Smooth muscle cell (in vitro differentiated cells): ENCODE results near the gene SLC25A24. TPM values are rescaled to one million over a fixed set of nuclear protein-coding genes. Genes with fewer than 3 reads are reported as not detected.
A peak's percentile ranks its signal among the peaks of the same experiment; 100 is the strongest.
"Not testable (repeated sequence)": the region's sequence is repeated elsewhere in the genome, so short reads cannot be mapped to it uniquely, and the experiment has no call there.

Experiments
- DNase-seq: peaks from one replicate; lab custom pipeline; 2025; ENCODE audit not compliant: unreplicated experiment; lab: John Stamatoyannopoulos, UW
- H2AFZ ChIP-seq: fragments of 200-600 bp; sonication (generic); 2 replicates; pipeline ENCODE4 v1.6.0; 2016; ENCODE audit warnings: antibody characterized with exemption, low read depth, mild to moderate bottlenecking
- H3F3A ChIP-seq: fragments of 200-600 bp; sonication (generic); 2 replicates; pipeline ENCODE4 v1.6.0; 2017; ENCODE audit warnings: antibody characterized with exemption, low read depth
- H3K27ac ChIP-seq: fragments of 200-600 bp; sonication (generic); 2 replicates; pipeline ENCODE4 v1.5.1; 2016; ENCODE audit warnings: low read depth, mild to moderate bottlenecking
- H3K27me3 ChIP-seq: fragments of 200-600 bp; sonication (generic); 2 replicates; pipeline ENCODE4 v1.6.1; 2016; ENCODE audit warnings: low read depth, mild to moderate bottlenecking
- H3K36me3 ChIP-seq: fragments of 200-600 bp; sonication (generic); 2 replicates; pipeline ENCODE4 v1.5.1; 2016; ENCODE audit warnings: low read depth
- H3K4me1 ChIP-seq: fragments of 200-600 bp; sonication (generic); 2 replicates; pipeline ENCODE4 v1.5.1; 2016; ENCODE audit warnings: low read depth
- H3K4me2 ChIP-seq: fragments of 200-600 bp; sonication (generic); 2 replicates; pipeline ENCODE4 v1.6.0; 2016; ENCODE audit warnings: mild to moderate bottlenecking
- H3K4me3 ChIP-seq: fragments of 200-600 bp; sonication (generic); 2 replicates; pipeline ENCODE4 v1.5.1; 2016; ENCODE audit warnings: mild to moderate bottlenecking
- H3K79me2 ChIP-seq: fragments of 200-600 bp; sonication (generic); 2 replicates; pipeline ENCODE4 v1.6.0; 2016; ENCODE audit warnings: low read depth, mild to moderate bottlenecking
- H3K9ac ChIP-seq: fragments of 200-600 bp; sonication (generic); 2 replicates; pipeline ENCODE4 v1.6.0; 2016; ENCODE audit warnings: low read depth
- H3K9me3 ChIP-seq: fragments of 200-600 bp; sonication (generic); replicated peaks from 2 replicates; pipeline ENCODE4 v1.5.1; 2016; ENCODE audit warnings: low read depth
- H4K20me1 ChIP-seq: fragments of 200-600 bp; sonication (generic); 2 replicates; pipeline ENCODE4 v1.6.0; 2016; ENCODE audit warnings: low read depth
- WGBS: methylation state at CpG from one replicate; pipeline ENCODE4 v1.1.7; 2016; ENCODE audit warnings: low lambda C conversion rate; 5-methylcytosine and 5-hydroxymethylcytosine counted together
- polyA plus RNA-seq: library from polyadenylated mRNA; unstranded; fragments of >200 nt; fragmentation: Nextera tagmentation; extraction: Ambion mirVana; gene quantifications from 2 replicates; pipeline ENCODE4 v1.2.1, GENCODE V29; 2016
- total RNA-seq: library from RNA; depleted of rRNA; stranded (reverse); fragments of >200 nt; gene quantifications from 2 replicates; pipeline ENCODE4 v1.2.3, GENCODE V29; 2014
- TF ChIP-seq, protein P1 (sequence below): fragments of 200-600 bp; sonication (generic); IDR thresholded peaks from 2 replicates; pipeline ENCODE4 v1.5.1; 2017; ENCODE audit warnings: borderline replicate concordance, mild to moderate bottlenecking, antibody characterized with exemption; ENCODE audit not compliant: insufficient read depth, poor library complexity, severe bottlenecking

The SLC25A24 gene
- total and polyA plus RNA-seq, 2 experiments from 2014 or later, result 30.8 to 69.9 TPM

DNA sequence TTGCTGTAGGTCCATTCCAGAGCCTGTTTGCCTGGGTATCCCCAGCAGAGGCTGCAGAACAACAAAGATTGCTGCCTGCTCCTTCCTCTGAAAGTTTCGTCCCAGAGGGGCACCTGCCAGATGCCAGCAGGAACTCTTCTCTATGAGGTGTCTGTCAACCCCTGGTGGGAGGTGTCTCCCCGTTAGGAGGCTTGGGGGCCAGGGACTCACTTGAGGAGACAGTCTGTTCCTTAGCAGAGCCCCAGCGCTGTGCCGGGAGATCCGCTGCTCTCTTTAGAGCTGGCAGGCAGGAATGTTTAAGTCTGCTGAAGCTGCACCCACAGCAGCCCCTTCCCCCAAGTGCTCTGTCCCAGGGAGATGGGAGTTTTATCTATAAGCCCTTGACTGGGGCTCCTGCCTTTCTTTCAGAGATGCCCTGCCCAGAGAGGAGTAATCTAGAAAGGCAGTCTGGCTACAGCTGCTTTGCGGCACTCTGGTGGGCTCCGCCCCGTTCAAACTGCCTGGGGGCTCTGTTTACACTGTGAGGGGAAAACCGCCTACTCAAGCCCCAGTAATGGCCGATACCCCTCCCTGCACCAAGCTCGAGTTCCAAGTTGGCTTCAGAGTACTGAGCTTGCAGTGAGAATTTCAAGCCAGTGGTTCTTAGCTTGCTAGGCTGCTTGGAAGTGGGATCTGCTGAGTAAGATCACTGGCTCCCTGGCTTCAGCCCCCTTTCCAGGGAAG lies 8.7 kb upstream of the SLC25A24 start:
- H3F3A ChIP-seq, result no peaks in the 10 kb centered on the region
- H3K36me3 ChIP-seq, result no peaks in the 10 kb centered on the region
- no peak for DNase-seq
- no peaks in the 10 kb centered on the region for H3K4me1 ChIP-seq
- no peaks in the 10 kb centered on the region for H4K20me1 ChIP-seq
- H3K9ac ChIP-seq, result no peak overlapping the region
- H3K79me2 ChIP-seq, result no peaks in the 10 kb centered on the region
- peak overlapping the region; percentile 39 for H3K4me2 ChIP-seq
- no peaks in the 10 kb centered on the region for H3K27me3 ChIP-seq
- TF ChIP-seq, protein P1, sequence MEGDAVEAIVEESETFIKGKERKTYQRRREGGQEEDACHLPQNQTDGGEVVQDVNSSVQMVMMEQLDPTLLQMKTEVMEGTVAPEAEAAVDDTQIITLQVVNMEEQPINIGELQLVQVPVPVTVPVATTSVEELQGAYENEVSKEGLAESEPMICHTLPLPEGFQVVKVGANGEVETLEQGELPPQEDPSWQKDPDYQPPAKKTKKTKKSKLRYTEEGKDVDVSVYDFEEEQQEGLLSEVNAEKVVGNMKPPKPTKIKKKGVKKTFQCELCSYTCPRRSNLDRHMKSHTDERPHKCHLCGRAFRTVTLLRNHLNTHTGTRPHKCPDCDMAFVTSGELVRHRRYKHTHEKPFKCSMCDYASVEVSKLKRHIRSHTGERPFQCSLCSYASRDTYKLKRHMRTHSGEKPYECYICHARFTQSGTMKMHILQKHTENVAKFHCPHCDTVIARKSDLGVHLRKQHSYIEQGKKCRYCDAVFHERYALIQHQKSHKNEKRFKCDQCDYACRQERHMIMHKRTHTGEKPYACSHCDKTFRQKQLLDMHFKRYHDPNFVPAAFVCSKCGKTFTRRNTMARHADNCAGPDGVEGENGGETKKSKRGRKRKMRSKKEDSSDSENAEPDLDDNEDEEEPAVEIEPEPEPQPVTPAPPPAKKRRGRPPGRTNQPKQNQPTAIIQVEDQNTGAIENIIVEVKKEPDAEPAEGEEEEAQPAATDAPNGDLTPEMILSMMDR, result no peak
- no peaks in the 10 kb centered on the region for H3K9me3 ChIP-seq
- WGBS, result 53% methylated on average over 11 of the region's 11 CpGs
- H2AFZ ChIP-seq, result peak overlapping the region; percentile 73
- no peak overlapping the region for H3K4me3 ChIP-seq
- H3K27ac ChIP-seq, result no peak overlapping the region

DNA sequence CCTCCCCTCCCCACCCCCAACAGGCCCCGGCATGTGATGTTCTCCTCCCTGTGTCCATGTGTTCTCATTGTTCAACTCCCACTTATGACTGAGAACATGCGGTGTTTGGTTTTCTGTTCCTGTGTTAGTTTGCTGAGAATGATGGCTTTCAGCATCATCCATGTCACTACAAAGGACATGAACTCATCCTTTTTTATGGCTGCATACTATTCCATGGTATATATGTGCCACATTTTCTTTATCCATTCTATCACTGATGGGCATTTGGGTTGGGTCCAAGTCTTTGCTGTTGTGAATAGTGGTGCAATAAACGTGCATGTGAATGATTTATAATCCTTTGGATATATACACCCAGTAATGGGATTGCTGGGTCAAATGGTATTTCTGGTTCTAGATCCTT lies 3.4 kb upstream of the SLC25A24 start:
- peaks cover 14% of the 10 kb centered on the region for H3K79me2 ChIP-seq
- H3F3A ChIP-seq, H3K9ac ChIP-seq, DNase-seq, H3K4me3 ChIP-seq, H3K27ac ChIP-seq, H3K4me2 ChIP-seq, H2AFZ ChIP-seq, H3K4me1 ChIP-seq, H3K9me3 ChIP-seq, H3K27me3 ChIP-seq, H4K20me1 ChIP-seq, H3K36me3 ChIP-seq: not testable (repeated sequence)
- WGBS, result 93% methylated on average over 3 of the region's 3 CpGs

DNA sequence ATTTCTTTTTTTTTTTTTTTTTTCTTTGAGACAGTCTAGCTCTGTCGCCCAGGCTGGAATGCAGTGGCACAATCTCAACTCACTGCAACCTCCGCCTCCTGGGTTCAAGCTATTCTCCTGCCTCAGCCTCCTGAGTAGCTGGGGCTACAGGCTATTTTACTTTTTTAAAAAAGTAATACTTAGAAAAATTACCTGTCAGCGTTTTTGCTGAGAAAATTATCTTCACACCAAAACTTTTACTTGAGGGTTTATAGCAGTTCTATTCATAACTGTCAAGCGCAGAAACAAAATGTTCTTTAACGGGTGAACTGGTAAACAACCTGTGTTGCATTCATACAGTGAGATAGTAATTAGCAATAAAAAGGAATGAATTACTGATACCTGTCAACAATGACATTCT lies 1.5 kb upstream of the SLC25A24 start:
- H3K9ac ChIP-seq, result no peak overlapping the region
- no peak for DNase-seq
- peaks cover 8% of the 10 kb centered on the region for H3K4me1 ChIP-seq
- H3K27ac ChIP-seq, result no peak overlapping the region
- H3K9me3 ChIP-seq, result no peaks in the 10 kb centered on the region
- no peaks in the 10 kb centered on the region for H3K27me3 ChIP-seq
- H3K79me2 ChIP-seq, result peaks cover 33% of the 10 kb centered on the region
- H3K4me2 ChIP-seq, result no peak overlapping the region
- H3K36me3 ChIP-seq, result no peaks in the 10 kb centered on the region
- TF ChIP-seq, protein P1, result no peak
- 87% methylated on average over 5 of the region's 5 CpGs for WGBS
- H4K20me1 ChIP-seq, result peaks cover 17% of the 10 kb centered on the region
- no peak overlapping the region for H3K4me3 ChIP-seq
- peaks cover 6% of the 10 kb centered on the region for H3F3A ChIP-seq
- no peak overlapping the region for H2AFZ ChIP-seq

DNA sequence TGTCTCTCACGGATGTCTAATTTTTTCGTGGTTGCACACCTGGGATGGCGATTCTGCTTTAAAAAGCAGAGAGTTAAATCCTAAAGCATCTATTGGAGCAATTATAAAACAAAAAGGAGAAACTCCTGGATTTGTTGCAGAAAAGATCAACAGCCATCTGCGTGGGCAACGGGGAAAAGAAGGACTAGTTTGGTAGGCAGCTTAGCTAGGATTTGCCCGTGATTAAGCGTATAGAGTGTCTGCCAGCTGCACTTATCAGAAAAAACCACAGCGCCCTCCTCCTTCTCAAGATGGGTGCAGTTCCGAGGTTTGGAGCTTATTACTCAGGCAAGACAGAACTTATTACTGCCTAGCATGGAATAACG lies 526 bp upstream of the SLC25A24 start:
- Histone ChIP-seq H3K9ac (peak overlapping the region; percentile 48), H3K9me3 (no peaks in the 10 kb centered on the region), H3K79me2 (peaks cover 43% of the 10 kb centered on the region), H2AFZ (peak overlapping the region; percentile 91), H3K4me1 (peaks cover 8% of the 10 kb centered on the region), H4K20me1 (peaks cover 24% of the 10 kb centered on the region), H3K27ac (peak overlapping the region; percentile 47), H3F3A (peaks cover 6% of the 10 kb centered on the region), H3K27me3 (no peaks in the 10 kb centered on the region), H3K4me2 (peak overlapping the region; percentile 84), H3K4me3 (peak overlapping the region; percentile 98), H3K36me3 (peaks cover under 1% of the 10 kb centered on the region)
- WGBS, result 3% methylated on average over 10 of the region's 10 CpGs
- TF ChIP-seq, protein P1, result no peak
- no peak for DNase-seq
